ENCODE results near the gene EIF3C. TPM values are rescaled to one million over a fixed set of nuclear protein-coding genes. Genes with fewer than 3 reads are reported as not detected.
"Not testable (repeated sequence)": the region's sequence is repeated elsewhere in the genome, so short reads cannot be mapped to it uniquely, and the experiment has no call there.

EIF3C gene
- total RNA-seq, 1 experiment from 2014 or later, result 782 TPM

- intact Hi-C loops (cut with micrococcal nuclease; ENCODE audit: unreplicated experiment); H3K27me3 ChIP-seq (ENCODE audit: insufficient read depth, low read depth); POLR2A ChIA-PET (ENCODE audit: unreplicated experiment); H3F3A ChIP-seq (ENCODE audit: insufficient read depth, low read depth); H3K4me2 ChIP-seq; BruUV-seq (replicated peaks); H3K4me3 ChIP-seq; H3K9me2 ChIP-seq (ENCODE audit: insufficient read depth); H2AFZ ChIP-seq; H3K36me3 ChIP-seq (ENCODE audit: low read depth); H3K4me1 ChIP-seq (replicated peaks; ENCODE audit: insufficient read depth); H3K79me2 ChIP-seq (ENCODE audit: low read depth); H3K27ac ChIP-seq; H3K9me3 ChIP-seq (ENCODE audit: insufficient read depth, low read depth); CTCF ChIA-PET; H4K20me1 ChIP-seq (ENCODE audit: insufficient read depth); DNase-seq: not testable (repeated sequence)
Observed at GRCh38 chr16:28731253-28731652, 20.0 kb downstream of the EIF3C start.

GRCh38 chr16:28732455-28733124, 21.3 kb downstream of the EIF3C start:
- H3K36me3 ChIP-seq (ENCODE audit: low read depth); H3K4me3 ChIP-seq; H3K9me3 ChIP-seq (ENCODE audit: insufficient read depth, low read depth); H3K4me1 ChIP-seq (replicated peaks; ENCODE audit: insufficient read depth); BruUV-seq (replicated peaks); H3K79me2 ChIP-seq (ENCODE audit: low read depth); H3K4me2 ChIP-seq; H3K27ac ChIP-seq; intact Hi-C loops (cut with micrococcal nuclease; ENCODE audit: unreplicated experiment); H2AFZ ChIP-seq; H3F3A ChIP-seq (ENCODE audit: insufficient read depth, low read depth); H3K9me2 ChIP-seq (ENCODE audit: insufficient read depth); H4K20me1 ChIP-seq (ENCODE audit: insufficient read depth); CTCF ChIA-PET; H3K27me3 ChIP-seq (ENCODE audit: insufficient read depth, low read depth); POLR2A ChIA-PET (ENCODE audit: unreplicated experiment): not testable (repeated sequence)
- DNase-seq, result peak in 1 of 2 experiments; percentile 44

GRCh38 chr16:28739787-28740186, 28.5 kb downstream of the EIF3C start:
- H4K20me1 ChIP-seq (ENCODE audit: insufficient read depth); CTCF ChIA-PET; H3K4me3 ChIP-seq; H3K36me3 ChIP-seq (ENCODE audit: low read depth); H3K79me2 ChIP-seq (ENCODE audit: low read depth); BruUV-seq (replicated peaks); H3K4me2 ChIP-seq; H3K9me3 ChIP-seq (ENCODE audit: insufficient read depth, low read depth); H3K4me1 ChIP-seq (replicated peaks; ENCODE audit: insufficient read depth); H3F3A ChIP-seq (ENCODE audit: insufficient read depth, low read depth); intact Hi-C loops (cut with micrococcal nuclease; ENCODE audit: unreplicated experiment); H3K9me2 ChIP-seq (ENCODE audit: insufficient read depth); H3K27ac ChIP-seq; H2AFZ ChIP-seq; POLR2A ChIA-PET (ENCODE audit: unreplicated experiment); H3K27me3 ChIP-seq (ENCODE audit: insufficient read depth, low read depth): not testable (repeated sequence)
- DNase-seq, result peak in 1 of 2 experiments; percentile 17

GRCh38 chr16:28740631-28741030, 29.4 kb downstream of the EIF3C start:
- H3K27ac ChIP-seq; H3K9me2 ChIP-seq (ENCODE audit: insufficient read depth); CTCF ChIA-PET; H3K4me1 ChIP-seq (replicated peaks; ENCODE audit: insufficient read depth); H3K79me2 ChIP-seq (ENCODE audit: low read depth); POLR2A ChIA-PET (ENCODE audit: unreplicated experiment); H2AFZ ChIP-seq; H3K4me2 ChIP-seq; H3F3A ChIP-seq (ENCODE audit: insufficient read depth, low read depth); H3K36me3 ChIP-seq (ENCODE audit: low read depth); BruUV-seq (replicated peaks); H3K27me3 ChIP-seq (ENCODE audit: insufficient read depth, low read depth); H3K9me3 ChIP-seq (ENCODE audit: insufficient read depth, low read depth); DNase-seq; H4K20me1 ChIP-seq (ENCODE audit: insufficient read depth); intact Hi-C loops (cut with micrococcal nuclease; ENCODE audit: unreplicated experiment); H3K4me3 ChIP-seq: not testable (repeated sequence)

- H3K79me2 ChIP-seq (ENCODE audit: low read depth); H3K9me3 ChIP-seq (ENCODE audit: insufficient read depth, low read depth); H3K9me2 ChIP-seq (ENCODE audit: insufficient read depth); BruUV-seq (replicated peaks); H3K36me3 ChIP-seq (ENCODE audit: low read depth); POLR2A ChIA-PET (ENCODE audit: unreplicated experiment); H3K4me3 ChIP-seq; H2AFZ ChIP-seq; H3K27ac ChIP-seq; intact Hi-C loops (cut with micrococcal nuclease; ENCODE audit: unreplicated experiment); H3K4me1 ChIP-seq (replicated peaks; ENCODE audit: insufficient read depth); H3K27me3 ChIP-seq (ENCODE audit: insufficient read depth, low read depth); H4K20me1 ChIP-seq (ENCODE audit: insufficient read depth); DNase-seq; H3F3A ChIP-seq (ENCODE audit: insufficient read depth, low read depth); H3K4me2 ChIP-seq; CTCF ChIA-PET: not testable (repeated sequence)
Observed at GRCh38 chr16:28741295-28741694, 30.0 kb downstream of the EIF3C start.

- H3K27ac ChIP-seq; CTCF ChIA-PET; BruUV-seq (replicated peaks); H2AFZ ChIP-seq; H3K36me3 ChIP-seq (ENCODE audit: low read depth); H3K79me2 ChIP-seq (ENCODE audit: low read depth); H3K4me3 ChIP-seq; H3F3A ChIP-seq (ENCODE audit: insufficient read depth, low read depth); POLR2A ChIA-PET (ENCODE audit: unreplicated experiment); H4K20me1 ChIP-seq (ENCODE audit: insufficient read depth); H3K4me2 ChIP-seq; H3K4me1 ChIP-seq (replicated peaks; ENCODE audit: insufficient read depth); H3K27me3 ChIP-seq (ENCODE audit: insufficient read depth, low read depth); intact Hi-C loops (cut with micrococcal nuclease; ENCODE audit: unreplicated experiment); H3K9me2 ChIP-seq (ENCODE audit: insufficient read depth); H3K9me3 ChIP-seq (ENCODE audit: insufficient read depth, low read depth): not testable (repeated sequence)
- DNase-seq, result peak in 1 of 2 experiments; percentile 11
Observed at GRCh38 chr16:28746618-28747350, 35.5 kb downstream of the EIF3C start.

- H3K79me2 ChIP-seq (ENCODE audit: low read depth), result not testable (repeated sequence)
Observed at GRCh38 chr16:28749997-28750465, 38.8 kb downstream of the EIF3C start.

More at GRCh38 chr16:28749997-28750465, 38.8 kb downstream of the EIF3C start:
- POLR2A ChIA-PET (ENCODE audit: unreplicated experiment); H3K27me3 ChIP-seq (ENCODE audit: insufficient read depth, low read depth); H4K20me1 ChIP-seq (ENCODE audit: insufficient read depth); H3K9me2 ChIP-seq (ENCODE audit: insufficient read depth); H3K36me3 ChIP-seq (ENCODE audit: low read depth); H3K4me2 ChIP-seq; H3K9me3 ChIP-seq (ENCODE audit: insufficient read depth, low read depth); H2AFZ ChIP-seq; H3K4me3 ChIP-seq; CTCF ChIA-PET; H3K27ac ChIP-seq; H3F3A ChIP-seq (ENCODE audit: insufficient read depth, low read depth); intact Hi-C loops (cut with micrococcal nuclease; ENCODE audit: unreplicated experiment); H3K4me1 ChIP-seq (replicated peaks; ENCODE audit: insufficient read depth); BruUV-seq (replicated peaks): not testable (repeated sequence)
- DNase-seq, result peak in 1 of 2 experiments; percentile 28

Measured in PC-9 (cell line).